ENCODE data around the gene CDHR1. TPM values are rescaled to one million over a fixed set of nuclear protein-coding genes. Genes with fewer than 3 reads are reported as not detected.

Gene CDHR1
- total RNA-seq, 1 experiment from 2014 or later: not detected

DNA sequence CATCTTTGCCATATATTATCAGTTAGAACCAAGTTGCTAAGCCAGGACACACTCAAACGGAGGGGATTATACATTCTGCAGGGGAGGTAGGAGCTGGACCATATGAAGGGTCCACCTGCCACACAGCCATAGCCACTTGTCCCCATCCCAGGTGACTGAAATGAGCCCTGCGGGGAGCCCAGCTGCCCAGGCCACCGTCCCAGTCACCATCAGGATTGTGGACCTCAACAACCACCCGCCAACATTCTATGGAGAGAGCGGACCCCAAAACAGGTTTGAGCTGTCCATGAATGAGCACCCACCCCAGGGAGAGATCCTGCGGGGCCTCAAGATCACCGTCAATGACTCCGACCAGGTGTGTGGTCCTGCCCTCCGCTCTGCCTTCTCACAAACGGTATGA is 13.7 kb downstream of the CDHR1 start:
- ChIA-PET POLR2A (interaction anchor here (0.5 to 0.7 kb wide), 2 partner anchors 43 to 44 kb away, joined by 3 read pairs; no protein-coding TSS in a partner anchor), CTCF (interaction anchor here (0.6 to 9.2 kb wide), 14 partner anchors 11 to 771 kb away, joined by 3 to 210 read pairs (median 4); no protein-coding TSS in a partner anchor)
- Mint-ChIP-seq H3K4me1 (ENCODE audit: insufficient read depth, unreplicated experiment) (no peaks in the 10 kb centered on the region), H3K4me3 (ENCODE audit: unreplicated experiment) (no peak overlapping the region), H3K36me3 (ENCODE audit: insufficient read depth, unreplicated experiment) (no peaks in the 10 kb centered on the region), H3K27ac (ENCODE audit: low read depth, unreplicated experiment) (no peak overlapping the region), H3K27me3 (ENCODE audit: insufficient read depth, unreplicated experiment) (peaks cover 50% of the 10 kb centered on the region), H3K9me3 (ENCODE audit: unreplicated experiment) (no peaks in the 10 kb centered on the region)
- no TSS peak for BruUV-seq (replicated peaks)
- no peak for DNase-seq (ENCODE audit: unreplicated experiment)
- TF ChIP-seq, protein P1, sequence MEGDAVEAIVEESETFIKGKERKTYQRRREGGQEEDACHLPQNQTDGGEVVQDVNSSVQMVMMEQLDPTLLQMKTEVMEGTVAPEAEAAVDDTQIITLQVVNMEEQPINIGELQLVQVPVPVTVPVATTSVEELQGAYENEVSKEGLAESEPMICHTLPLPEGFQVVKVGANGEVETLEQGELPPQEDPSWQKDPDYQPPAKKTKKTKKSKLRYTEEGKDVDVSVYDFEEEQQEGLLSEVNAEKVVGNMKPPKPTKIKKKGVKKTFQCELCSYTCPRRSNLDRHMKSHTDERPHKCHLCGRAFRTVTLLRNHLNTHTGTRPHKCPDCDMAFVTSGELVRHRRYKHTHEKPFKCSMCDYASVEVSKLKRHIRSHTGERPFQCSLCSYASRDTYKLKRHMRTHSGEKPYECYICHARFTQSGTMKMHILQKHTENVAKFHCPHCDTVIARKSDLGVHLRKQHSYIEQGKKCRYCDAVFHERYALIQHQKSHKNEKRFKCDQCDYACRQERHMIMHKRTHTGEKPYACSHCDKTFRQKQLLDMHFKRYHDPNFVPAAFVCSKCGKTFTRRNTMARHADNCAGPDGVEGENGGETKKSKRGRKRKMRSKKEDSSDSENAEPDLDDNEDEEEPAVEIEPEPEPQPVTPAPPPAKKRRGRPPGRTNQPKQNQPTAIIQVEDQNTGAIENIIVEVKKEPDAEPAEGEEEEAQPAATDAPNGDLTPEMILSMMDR (IDR thresholded peaks at IDR 0.05; ENCODE audit: unreplicated experiment): no peak
- intact Hi-C loops (cut with micrococcal nuclease): loop anchor here (10.0 kb wide), 1 partner anchor 153 kb away; no protein-coding TSS in a partner anchor

DNA sequence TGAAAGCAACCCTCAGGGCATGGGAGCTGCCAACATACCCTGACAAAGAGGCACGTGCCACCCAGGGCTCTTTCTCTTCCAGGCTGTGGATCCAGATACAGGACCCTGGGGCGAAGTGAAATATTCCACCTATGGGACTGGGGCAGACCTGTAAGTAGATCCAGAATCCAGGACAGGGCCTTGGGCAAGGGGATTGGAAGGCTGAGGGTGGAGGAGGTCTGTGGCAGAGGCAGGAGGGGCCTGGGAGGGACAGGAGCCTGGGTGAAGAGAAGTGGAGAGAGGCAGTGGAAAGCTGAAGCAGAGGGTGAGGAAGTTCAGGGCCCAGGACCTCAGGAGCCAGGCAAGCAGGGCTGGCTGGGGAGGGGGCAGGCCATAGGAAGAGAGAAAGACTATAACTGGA is 17.2 kb downstream of the CDHR1 start:
- intact Hi-C loops (cut with micrococcal nuclease): no loop called here
- ChIA-PET POLR2A (interaction anchor here (0.7 to 1.3 kb wide), 2 partner anchors 47 to 71 kb away, joined by 3 read pairs; no protein-coding TSS in a partner anchor), CTCF (interaction anchor here (0.6 to 3.6 kb wide), 4 partner anchors 22 to 1987 kb away, joined by 3 to 16 read pairs (median 6); no protein-coding TSS in a partner anchor)
- Mint-ChIP-seq H3K27ac (ENCODE audit: low read depth, unreplicated experiment) (peak overlapping the region; percentile 17), H3K27me3 (ENCODE audit: insufficient read depth, unreplicated experiment) (peaks cover 46% of the 10 kb centered on the region), H3K36me3 (ENCODE audit: insufficient read depth, unreplicated experiment) (no peaks in the 10 kb centered on the region), H3K9me3 (ENCODE audit: unreplicated experiment) (no peaks in the 10 kb centered on the region), H3K4me1 (ENCODE audit: insufficient read depth, unreplicated experiment) (no peaks in the 10 kb centered on the region), H3K4me3 (ENCODE audit: unreplicated experiment) (no peak overlapping the region)
- DNase-seq (ENCODE audit: unreplicated experiment): no peak
- TF ChIP-seq, protein P1 (IDR thresholded peaks at IDR 0.05; ENCODE audit: unreplicated experiment): no peak
- no TSS peak for BruUV-seq (replicated peaks)

DNA sequence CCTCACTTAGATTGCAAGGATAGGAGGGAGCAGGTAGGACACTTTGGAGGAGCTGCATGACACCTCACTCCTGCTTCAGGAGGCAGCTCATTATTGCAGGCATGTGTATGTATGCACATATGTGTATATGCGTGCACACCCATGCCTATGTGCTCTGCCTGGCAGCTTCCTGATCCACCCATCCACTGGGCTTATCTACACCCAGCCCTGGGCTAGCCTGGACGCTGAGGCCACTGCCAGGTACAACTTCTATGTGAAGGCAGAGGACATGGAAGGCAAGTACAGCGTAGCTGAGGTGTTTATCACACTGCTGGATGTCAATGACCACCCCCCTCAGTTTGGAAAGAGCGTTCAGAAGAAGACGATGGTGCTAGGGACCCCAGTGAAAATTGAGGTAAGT is 17.7 kb downstream of the CDHR1 start:
- intact Hi-C loops (cut with micrococcal nuclease): no loop called here
- Mint-ChIP-seq H3K27me3 (ENCODE audit: insufficient read depth, unreplicated experiment) (peaks cover 42% of the 10 kb centered on the region), H3K4me1 (ENCODE audit: insufficient read depth, unreplicated experiment) (no peaks in the 10 kb centered on the region), H3K36me3 (ENCODE audit: insufficient read depth, unreplicated experiment) (no peaks in the 10 kb centered on the region), H3K4me3 (ENCODE audit: unreplicated experiment) (no peak overlapping the region), H3K27ac (ENCODE audit: low read depth, unreplicated experiment) (peak overlapping the region; percentile 17), H3K9me3 (ENCODE audit: unreplicated experiment) (no peaks in the 10 kb centered on the region)
- BruUV-seq (replicated peaks): no TSS peak
- no peak for DNase-seq (ENCODE audit: unreplicated experiment)
- TF ChIP-seq, protein P1 (IDR thresholded peaks at IDR 0.05; ENCODE audit: unreplicated experiment): no peak
- ChIA-PET POLR2A (interaction anchor here (1.3 kb wide), 1 partner anchor 71 kb away, joined by 3 read pairs; no protein-coding TSS in a partner anchor), CTCF (interaction anchor here (0.5 to 3.6 kb wide), 6 partner anchors 15 to 1987 kb away, joined by 3 to 16 read pairs (median 4); no protein-coding TSS in a partner anchor)

DNA sequence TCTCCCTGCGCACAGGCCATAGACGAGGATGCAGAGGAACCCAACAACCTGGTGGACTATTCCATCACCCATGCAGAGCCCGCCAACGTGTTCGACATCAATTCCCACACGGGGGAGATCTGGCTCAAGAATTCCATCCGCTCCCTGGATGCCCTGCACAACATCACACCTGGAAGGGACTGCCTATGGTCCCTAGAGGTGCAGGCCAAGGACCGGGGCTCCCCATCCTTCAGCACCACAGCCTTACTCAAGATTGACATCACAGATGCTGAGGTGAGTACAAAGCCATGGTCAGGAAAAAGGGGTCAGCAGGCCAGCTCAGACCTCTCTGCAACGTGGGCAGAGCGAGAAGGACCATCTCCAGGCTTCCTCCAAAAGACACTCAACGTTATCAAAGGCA is 18.7 kb downstream of the CDHR1 start:
- H3K36me3 Mint-ChIP-seq (ENCODE audit: insufficient read depth, unreplicated experiment): no peaks in the 10 kb centered on the region
- no peaks in the 10 kb centered on the region for H3K9me3 Mint-ChIP-seq (ENCODE audit: unreplicated experiment)
- intact Hi-C loops (cut with micrococcal nuclease): no loop called here
- no TSS peak for BruUV-seq (replicated peaks)
- no peak for DNase-seq (ENCODE audit: unreplicated experiment)
- TF ChIP-seq, protein P1 (IDR thresholded peaks at IDR 0.05; ENCODE audit: unreplicated experiment): no peak
- H3K27ac Mint-ChIP-seq (ENCODE audit: low read depth, unreplicated experiment): no peak overlapping the region
- no peaks in the 10 kb centered on the region for H3K4me1 Mint-ChIP-seq (ENCODE audit: insufficient read depth, unreplicated experiment)
- CTCF ChIA-PET: interaction anchor here (1.0 to 3.9 kb wide), 3 partner anchors 7 to 64 kb away, joined by 3 to 20 read pairs (median 16); no protein-coding TSS in a partner anchor
- H3K27me3 Mint-ChIP-seq (ENCODE audit: insufficient read depth, unreplicated experiment): peaks cover 31% of the 10 kb centered on the region
- POLR2A ChIA-PET: no interaction called here
- H3K4me3 Mint-ChIP-seq (ENCODE audit: unreplicated experiment): no peak overlapping the region

Measured in MCF 10A (cell line).